OCI-LY7 (cell line): ENCODE measurements around the gene FHOD3.

Experiments
- EZH2phosphoT487 ChIP-seq: fragments of 200-600 bp; sonication (generic); IDR thresholded peaks from 2 replicates; pipeline ENCODE4 v1.6.1; 2018; ENCODE audit warnings: low read depth, borderline replicate concordance, mild to moderate bottlenecking, mixed run types, antibody characterized with exemption, low read length, moderate library complexity, mixed read lengths
- TF ChIP-seq, protein P1 (sequence below): fragments of 200-600 bp; sonication (generic); conservative IDR thresholded peaks from 2 replicates; pipeline ENCODE4 v1.5.1; 2014; ENCODE audit warnings: mild to moderate bottlenecking, antibody characterized with exemption, low read length, moderate library complexity, mixed read lengths

DNA sequence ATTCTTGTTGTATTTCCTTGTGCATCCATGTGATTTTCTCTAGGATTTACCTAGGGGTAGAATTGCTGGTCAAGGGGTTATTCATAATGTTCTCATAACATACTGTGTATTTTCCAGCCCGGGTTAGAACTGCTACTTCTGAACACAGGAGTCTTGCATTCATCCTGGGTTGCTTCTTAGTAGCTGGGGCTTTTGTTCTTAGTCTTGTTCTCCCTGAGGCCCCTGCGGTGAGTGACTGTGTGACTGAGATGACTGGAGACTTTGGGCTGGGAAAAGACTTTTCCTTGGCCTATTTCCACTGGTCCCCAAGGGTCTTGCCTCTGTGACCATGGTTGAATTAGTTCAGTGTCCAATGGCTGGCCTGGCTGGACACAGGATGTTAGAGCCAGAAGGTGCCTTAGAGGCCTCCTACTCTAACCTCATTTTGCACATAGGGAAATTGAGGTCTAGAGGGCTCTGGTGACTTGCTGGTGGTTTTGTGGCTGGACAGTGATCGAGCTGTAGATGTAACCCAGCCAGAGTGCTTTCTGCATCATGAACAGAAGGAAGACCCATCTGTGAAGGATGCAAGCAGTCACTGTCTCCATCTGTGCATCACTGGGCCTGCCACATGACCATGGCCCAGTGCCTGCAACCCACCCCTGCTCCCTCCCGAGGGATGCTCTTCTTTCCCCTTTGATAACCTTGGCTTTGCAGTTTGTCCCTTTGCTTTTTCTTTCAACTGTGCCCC, 233.3 kb downstream of the FHOD3 start:
- TF ChIP-seq EZH2phosphoT487: no peak
- TF ChIP-seq, protein P1, sequence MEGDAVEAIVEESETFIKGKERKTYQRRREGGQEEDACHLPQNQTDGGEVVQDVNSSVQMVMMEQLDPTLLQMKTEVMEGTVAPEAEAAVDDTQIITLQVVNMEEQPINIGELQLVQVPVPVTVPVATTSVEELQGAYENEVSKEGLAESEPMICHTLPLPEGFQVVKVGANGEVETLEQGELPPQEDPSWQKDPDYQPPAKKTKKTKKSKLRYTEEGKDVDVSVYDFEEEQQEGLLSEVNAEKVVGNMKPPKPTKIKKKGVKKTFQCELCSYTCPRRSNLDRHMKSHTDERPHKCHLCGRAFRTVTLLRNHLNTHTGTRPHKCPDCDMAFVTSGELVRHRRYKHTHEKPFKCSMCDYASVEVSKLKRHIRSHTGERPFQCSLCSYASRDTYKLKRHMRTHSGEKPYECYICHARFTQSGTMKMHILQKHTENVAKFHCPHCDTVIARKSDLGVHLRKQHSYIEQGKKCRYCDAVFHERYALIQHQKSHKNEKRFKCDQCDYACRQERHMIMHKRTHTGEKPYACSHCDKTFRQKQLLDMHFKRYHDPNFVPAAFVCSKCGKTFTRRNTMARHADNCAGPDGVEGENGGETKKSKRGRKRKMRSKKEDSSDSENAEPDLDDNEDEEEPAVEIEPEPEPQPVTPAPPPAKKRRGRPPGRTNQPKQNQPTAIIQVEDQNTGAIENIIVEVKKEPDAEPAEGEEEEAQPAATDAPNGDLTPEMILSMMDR: no peak
